ENCODE data around the gene RBBP5.

Gene RBBP5

DNA sequence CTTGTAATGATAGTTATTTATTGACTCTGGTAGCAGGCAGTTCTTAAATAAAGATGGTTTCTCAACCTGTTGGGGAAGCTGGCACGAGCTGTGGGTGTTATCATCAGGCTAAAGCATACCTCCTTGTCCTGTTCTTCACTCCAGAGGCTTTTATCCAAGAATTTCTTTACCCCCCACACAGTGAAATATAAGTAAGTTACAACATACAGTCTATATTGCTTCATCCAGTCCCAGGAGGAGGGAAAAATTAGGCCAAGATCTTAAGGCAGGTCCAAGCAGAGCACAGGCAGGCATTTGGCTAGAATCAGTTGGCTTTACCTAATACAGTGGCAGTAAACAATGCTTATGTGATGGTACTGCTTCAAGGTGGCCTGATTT is 43.9 kb downstream of the RBBP5 start:
- DNase-seq (ENCODE audit: low spot score) = no peak
- TF ChIP-seq, protein P1, sequence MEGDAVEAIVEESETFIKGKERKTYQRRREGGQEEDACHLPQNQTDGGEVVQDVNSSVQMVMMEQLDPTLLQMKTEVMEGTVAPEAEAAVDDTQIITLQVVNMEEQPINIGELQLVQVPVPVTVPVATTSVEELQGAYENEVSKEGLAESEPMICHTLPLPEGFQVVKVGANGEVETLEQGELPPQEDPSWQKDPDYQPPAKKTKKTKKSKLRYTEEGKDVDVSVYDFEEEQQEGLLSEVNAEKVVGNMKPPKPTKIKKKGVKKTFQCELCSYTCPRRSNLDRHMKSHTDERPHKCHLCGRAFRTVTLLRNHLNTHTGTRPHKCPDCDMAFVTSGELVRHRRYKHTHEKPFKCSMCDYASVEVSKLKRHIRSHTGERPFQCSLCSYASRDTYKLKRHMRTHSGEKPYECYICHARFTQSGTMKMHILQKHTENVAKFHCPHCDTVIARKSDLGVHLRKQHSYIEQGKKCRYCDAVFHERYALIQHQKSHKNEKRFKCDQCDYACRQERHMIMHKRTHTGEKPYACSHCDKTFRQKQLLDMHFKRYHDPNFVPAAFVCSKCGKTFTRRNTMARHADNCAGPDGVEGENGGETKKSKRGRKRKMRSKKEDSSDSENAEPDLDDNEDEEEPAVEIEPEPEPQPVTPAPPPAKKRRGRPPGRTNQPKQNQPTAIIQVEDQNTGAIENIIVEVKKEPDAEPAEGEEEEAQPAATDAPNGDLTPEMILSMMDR (IDR thresholded peaks at IDR 0.05; ENCODE audit: extremely low read depth, insufficient read depth, missing control alignments) = no peak
- in situ Hi-C loops (cut with MboI; ENCODE audit: low pct_unique_long_range_greater_than_20kb, low sequenced_read_pairs, unreplicated experiment) = no loop called here

DNA sequence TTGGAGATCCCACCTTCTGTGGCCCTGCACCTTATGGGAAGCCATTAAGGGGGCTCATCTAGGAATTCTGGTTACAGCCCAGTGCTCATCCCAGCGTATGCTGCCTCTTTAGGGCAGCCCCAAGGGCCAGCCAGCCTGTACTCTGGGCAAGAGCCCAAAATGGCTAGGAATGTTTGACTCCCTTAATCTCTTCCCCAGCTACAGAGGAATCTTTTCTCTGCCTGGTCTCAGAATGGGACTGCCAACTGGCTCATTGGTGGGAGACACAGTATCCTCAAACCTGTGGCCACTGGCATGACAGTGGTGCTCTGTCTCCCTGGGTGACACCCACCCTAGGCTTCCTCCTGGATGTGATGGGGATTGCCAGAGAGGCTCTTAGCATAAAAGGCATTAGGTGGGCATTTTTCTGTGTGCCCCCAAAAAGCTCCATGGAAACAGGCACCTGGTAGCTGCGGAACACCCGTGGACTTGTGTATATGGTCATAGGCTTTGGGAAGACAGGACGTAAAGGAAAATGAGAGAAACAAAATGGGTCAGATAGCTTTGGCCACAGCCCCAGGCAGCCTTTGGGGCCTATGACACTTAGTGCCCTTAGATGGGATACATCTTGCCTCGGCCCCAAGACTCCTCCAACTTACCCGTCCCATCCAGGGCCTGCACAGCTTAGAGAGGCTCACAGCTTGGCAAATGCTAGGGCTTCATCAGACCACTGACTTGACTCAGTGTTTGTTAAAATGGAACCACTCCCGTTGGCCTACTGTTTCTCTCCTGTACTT is 44.4 kb downstream of the RBBP5 start:
- TF ChIP-seq, protein P1 (IDR thresholded peaks at IDR 0.05; ENCODE audit: extremely low read depth, insufficient read depth, missing control alignments) = no peak
- in situ Hi-C loops (cut with MboI; ENCODE audit: low pct_unique_long_range_greater_than_20kb, low sequenced_read_pairs, unreplicated experiment) = no loop called here
- peak; percentile 8 for DNase-seq (ENCODE audit: low spot score)

DNA sequence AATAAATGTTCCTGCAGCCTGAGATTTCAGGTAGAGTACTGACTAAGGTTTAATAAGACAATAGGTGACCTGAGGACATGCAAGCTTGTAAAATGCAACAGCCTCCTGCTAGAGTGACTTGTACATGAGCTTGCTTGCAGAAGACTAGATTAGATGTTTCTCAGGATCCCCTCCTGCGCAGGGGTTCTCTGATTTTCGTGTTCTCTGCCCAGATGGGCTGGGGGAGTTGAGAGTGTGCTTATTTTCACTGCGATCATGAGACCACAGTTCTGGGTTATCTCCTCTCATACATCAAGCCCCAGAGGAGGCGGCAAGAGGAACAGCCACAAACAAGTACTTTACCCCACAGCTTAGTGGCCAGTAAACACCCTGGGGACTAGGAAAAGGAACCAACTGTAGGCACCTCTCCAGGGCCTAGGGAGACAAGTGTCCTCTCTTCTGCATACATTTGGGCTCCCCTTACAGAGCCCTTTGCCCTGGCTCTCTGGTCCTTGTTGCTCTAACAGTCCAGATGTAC is 45.5 kb downstream of the RBBP5 start:
- TF ChIP-seq, protein P1 (IDR thresholded peaks at IDR 0.05; ENCODE audit: extremely low read depth, insufficient read depth, missing control alignments) = no peak
- in situ Hi-C loops (cut with MboI; ENCODE audit: low pct_unique_long_range_greater_than_20kb, low sequenced_read_pairs, unreplicated experiment) = no loop called here
- DNase-seq (ENCODE audit: low spot score) = peak; percentile 4

DNA sequence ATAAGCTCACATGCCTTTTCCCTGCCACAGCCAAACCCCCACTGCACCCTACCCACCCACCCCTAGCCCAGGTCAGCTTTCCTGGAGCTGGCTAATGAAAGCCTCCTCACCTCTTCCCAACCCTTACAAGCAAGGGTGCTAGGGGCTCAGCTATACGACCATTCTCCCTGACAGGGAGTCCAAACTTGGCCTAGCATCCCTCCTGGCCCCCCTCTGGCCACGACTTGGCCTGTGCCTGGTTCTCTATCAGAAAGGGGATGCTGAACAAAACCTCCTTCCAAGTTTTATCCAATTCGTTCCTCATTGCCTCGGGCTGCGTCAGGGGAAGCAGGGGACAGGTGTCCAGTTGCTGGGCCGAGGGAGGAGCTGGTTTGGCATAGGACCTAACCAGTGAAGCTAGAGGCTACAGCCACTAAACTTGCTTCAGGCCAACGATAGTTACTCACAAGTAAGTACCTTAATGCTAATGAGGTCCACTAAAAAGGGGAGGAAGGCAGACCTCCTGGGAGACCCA is 46.1 kb downstream of the RBBP5 start:
- peak; percentile 9 for DNase-seq (ENCODE audit: low spot score)
- in situ Hi-C loops (cut with MboI; ENCODE audit: low pct_unique_long_range_greater_than_20kb, low sequenced_read_pairs, unreplicated experiment) = no loop called here
- TF ChIP-seq, protein P1 (IDR thresholded peaks at IDR 0.05; ENCODE audit: extremely low read depth, insufficient read depth, missing control alignments) = no peak

GRCh38 chr1:205074513-205074912 is 47.3 kb downstream of the RBBP5 start:
- in situ Hi-C loops (cut with MboI; ENCODE audit: low pct_unique_long_range_greater_than_20kb, low sequenced_read_pairs, unreplicated experiment) = no loop called here
- DNase-seq (ENCODE audit: low spot score) = no peak
- TF ChIP-seq, protein P1 (IDR thresholded peaks at IDR 0.05; ENCODE audit: extremely low read depth, insufficient read depth, missing control alignments) = no peak

GRCh38 chr1:205074084-205074483 is 47.7 kb downstream of the RBBP5 start:
- in situ Hi-C loops (cut with MboI; ENCODE audit: low pct_unique_long_range_greater_than_20kb, low sequenced_read_pairs, unreplicated experiment) = no loop called here
- TF ChIP-seq, protein P1 (IDR thresholded peaks at IDR 0.05; ENCODE audit: extremely low read depth, insufficient read depth, missing control alignments) = no peak
- DNase-seq (ENCODE audit: low spot score) = no peak
